K562 (cell line): ENCODE data around the gene C10orf90. TPM values are rescaled to one million over a fixed set of nuclear protein-coding genes. Genes with fewer than 3 reads are reported as not detected.

Experiments used
- ATAC-seq: fragments of 200-7000 bp; cut with Tn5 transposase; 3 replicates; pipeline ENCODE4 v1.9.1; 2020; ENCODE audit warnings: moderate library complexity
- BruUV-seq: library from RNA; stranded (reverse); fragments of 400-500 nt; replicated peaks from 2 replicates; lab custom pipeline; 2021; lab: Mats Ljungman, UMichigan
- CTCF ChIA-PET: fragments of 300-600 bp; formaldehyde crosslinking; extraction: SDS; loops from one replicate; lab custom pipeline; 2021; ENCODE audit warnings: low intra/inter-chr PET ratio; lab: Yijun Ruan, JAX
- POLR2A ChIA-PET: fragments of 300-600, 350-650 bp; sonication (Branson Sonifier 250); formaldehyde crosslinking; extraction: SDS; loops from one replicate; lab custom pipeline; 2021; ENCODE audit warnings: antibody characterized with exemption, inconsistent platforms; lab: Yijun Ruan, JAX
- DNase-seq, 4 experiments: peaks; one replicate each; pipeline versions ENCODE4 v3.0.0 to v3.0.0-alpha.2; 2011 to 2018; ENCODE audit warnings: low spot score in 3 of 4, mixed read lengths in 3 of 4; ENCODE audit errors: extremely low read depth in 1 of 4
- FAIRE-seq: peaks from 2 replicates; lab custom pipeline; 2011; peaks lifted over from hg19 to GRCh38; lab: Jason Lieb, UNC
- H2AFZ ChIP-seq: 2 replicates; pipeline ENCODE4 v1.6.0; 2011; ENCODE audit warnings: low read depth, low read length, control low read depth, inconsistent platforms
- H3K27ac ChIP-seq: fragments of 200-600 bp; 3 replicates; pipeline ENCODE4 v1.8.0; 2011; ENCODE audit warnings: low read depth, mild to moderate bottlenecking, control low read depth, inconsistent platforms, low read length, moderate library complexity, mixed read lengths; ENCODE audit errors: extremely low read depth
- H3K27me3 ChIP-seq, 2 experiments: fragments of 300-600 bp in 1 of 2; 2 replicates in 1 of 2; 3 replicates in 1 of 2; pipeline versions ENCODE4 v1.6.0 to v1.8.0; 2011; ENCODE audit warnings: inconsistent platforms in 2 of 2, low read length in 2 of 2, mild to moderate bottlenecking in 1 of 2, mixed read lengths in 1 of 2, moderate library complexity in 1 of 2; ENCODE audit not compliant: control insufficient read depth in 2 of 2, insufficient read depth in 2 of 2
- H3K36me3 ChIP-seq: fragments of 300-600 bp; 3 replicates; pipeline ENCODE4 v1.8.0; 2011; ENCODE audit warnings: mild to moderate bottlenecking, low read length, inconsistent platforms; ENCODE audit not compliant: control insufficient read depth, insufficient read depth
- H3K4me1 ChIP-seq, 2 experiments: fragments of 200-600 bp in 1 of 2; replicated peaks in 1 of 2; 2 replicates in 1 of 2; 3 replicates in 1 of 2; pipeline versions ENCODE4 v1.5.1 to v1.8.0; 2011; ENCODE audit warnings: inconsistent platforms in 2 of 2, low read length in 2 of 2, mild to moderate bottlenecking in 1 of 2, mixed read lengths in 1 of 2, moderate library complexity in 1 of 2; ENCODE audit not compliant: control insufficient read depth in 2 of 2, insufficient read depth in 2 of 2
- H3K4me2 ChIP-seq: 2 replicates; pipeline ENCODE4 v1.6.1; 2011; ENCODE audit warnings: low read length, control low read depth, inconsistent platforms, mixed read lengths; ENCODE audit not compliant: insufficient read depth
- H3K4me3 ChIP-seq: fragments of 200-600 bp; sonication (generic), shearing (Covaris generic); 2 replicates; pipeline ENCODE4 v1.5.1; 2016; ENCODE audit warnings: control low read depth, inconsistent platforms
- H3K79me2 ChIP-seq: fragments of 200-600 bp; 3 replicates; pipeline ENCODE4 v1.8.0; 2011; ENCODE audit warnings: low read length, inconsistent platforms; ENCODE audit not compliant: control insufficient read depth, insufficient read depth
- H3K9ac ChIP-seq, 2 experiments: 2 replicates each; pipeline versions ENCODE4 v1.6.0 to v1.6.1; 2011; ENCODE audit warnings: low read depth in 2 of 2, low read length in 2 of 2, control low read depth in 1 of 2, inconsistent platforms in 1 of 2, mild to moderate bottlenecking in 1 of 2, mixed read lengths in 1 of 2; ENCODE audit not compliant: insufficient read depth in 1 of 2
- H3K9me1 ChIP-seq: one replicate; pipeline ENCODE4 v1.6.0; 2011; ENCODE audit warnings: inconsistent platforms, mild to moderate bottlenecking, low read length, moderate library complexity; ENCODE audit not compliant: control insufficient read depth, insufficient read depth
- H3K9me3 ChIP-seq: replicated peaks from 2 replicates; pipeline ENCODE4 v1.5.1; 2011; ENCODE audit warnings: low read depth, low read length, inconsistent platforms; ENCODE audit not compliant: control insufficient read depth, insufficient read depth
- H4K20me1 ChIP-seq: replicated peaks from 2 replicates; pipeline ENCODE4 v1.6.1; 2011; ENCODE audit warnings: low read length, inconsistent platforms, mixed read lengths; ENCODE audit not compliant: control insufficient read depth, insufficient read depth
- ATF6 ChIP-seq: sonication (generic); formaldehyde crosslinking; IDR thresholded peaks from 2 replicates; pipeline ENCODE4 v1.4.0; 2020; ENCODE audit warnings: mild to moderate bottlenecking, missing genetic modification reagents
- CBX5 ChIP-seq: IDR thresholded peaks from 2 replicates; pipeline ENCODE4 v1.6.1; 2014; ENCODE audit warnings: low read depth, borderline replicate concordance
- CTCF ChIP-seq, 3 experiments: IDR thresholded peaks in 2 of 3; conservative IDR thresholded peaks in 1 of 3; 2 replicates each; pipeline ENCODE4 v1.5.1; 2011 to 2012; ENCODE audit warnings: low read length in 3 of 3, mild to moderate bottlenecking in 3 of 3, control low read depth in 2 of 3, improper control_type of control experiment in 1 of 3, inconsistent platforms in 1 of 3, low read depth in 1 of 3, mixed read lengths in 1 of 3, moderate library complexity in 1 of 3; ENCODE audit not compliant: insufficient read depth in 2 of 3
- RAD21 ChIP-seq, 2 experiments: fragments of 250-450 bp in 1 of 2; fragments of 450-650 bp in 1 of 2; sonication (Bioruptor Pico) in 1 of 2; formaldehyde crosslinking in 1 of 2; IDR thresholded peaks in 1 of 2; conservative IDR thresholded peaks in 1 of 2; 2 replicates each; pipeline versions ENCODE4 v1.4.0 to v1.8.0; 2020 to 2022; ENCODE audit warnings: mild to moderate bottlenecking in 2 of 2, moderate library complexity in 1 of 2
- SMAD2 ChIP-seq: fragments of 150-350 bp; IDR thresholded peaks from 2 replicates; pipeline ENCODE4 v1.6.1; 2014; ENCODE audit warnings: low read depth, mild to moderate bottlenecking, low read length
- SP2 ChIP-seq: IDR thresholded peaks from 2 replicates; pipeline ENCODE4 v1.6.1; 2011; ENCODE audit warnings: mild to moderate bottlenecking, low read depth, low read length, moderate library complexity; ENCODE audit not compliant: poor library complexity, severe bottlenecking; ENCODE audit errors: extremely low read depth
- SREBF1 ChIP-seq: fragments of 150-350 bp; IDR thresholded peaks from 2 replicates; pipeline ENCODE4 v1.6.1; 2014; ENCODE audit warnings: antibody characterized with exemption, low read depth, low read length, borderline replicate concordance
- TBL1XR1 ChIP-seq, 2 experiments: IDR thresholded peaks; 2 replicates each; pipeline ENCODE4 v1.6.1; 2012; ENCODE audit warnings: improper control_type of control experiment in 2 of 2, low read length in 2 of 2, mild to moderate bottlenecking in 1 of 2
- WGBS: fragments of 100-300 bp; shearing (Covaris generic); methylation state at CpG from one replicate; pipeline ENCODE4 v1.1.6; 2016; ENCODE audit warnings: low coverage, mixed read lengths; ENCODE audit not compliant: insufficient coverage; ENCODE audit errors: missing lambda C conversion rate; 5-methylcytosine and 5-hydroxymethylcytosine counted together
- in situ Hi-C: fragments of 300-500 bp; cut with MboI; formaldehyde crosslinking; loops from 4 replicates; pipeline ENCODE4 v1.15.0; 2018; ENCODE audit warnings: inconsistent platforms, mixed read lengths
- intact Hi-C: fragments of 100-400 bp; cut with micrococcal nuclease; formaldehyde crosslinking; loops from 2 replicates; pipeline ENCODE4 v1.14.2; 2022
- polyA plus RNA-seq, 8 experiments: library from polyadenylated mRNA; depleted of rRNA in 4 of 8; stranded (reverse) in 5 of 8; unstranded in 3 of 8; fragments of >200 nt; fragmentation: Nextera tagmentation in 2 of 8; fragmentation: Illumina TruSeq in 1 of 8; extraction: Ambion mirVana in 2 of 8; extraction: Trizol in 1 of 8; gene quantifications; 2 replicates each; pipeline versions ENCODE4 v1.2.1 to v1.2.3, GENCODE V29; 2011 to 2014; ENCODE audit warnings: inconsistent platforms in 1 of 8, missing spikeins in 1 of 8
- total RNA-seq, 7 experiments: library from RNA; depleted of rRNA in 6 of 7; stranded (reverse); fragments of >200 nt in 6 of 7; fragmentation: Illumina TruSeq in 2 of 7; extraction: Trizol in 2 of 7; gene quantifications; 2 replicates each; pipeline versions ENCODE4 v1.2.1 to v1.2.3, GENCODE V29; 2011 to 2021; ENCODE audit warnings: low replicate concordance in 1 of 7

Gene C10orf90
- total and polyA plus RNA-seq, 9 of the 15 experiments (the other 6 are each of a cell fraction or from before 2014, with no cell fraction given): not detected

GRCh38 chr10:126387041-126387921 is 283.2 kb downstream of the C10orf90 start:
- no peak overlapping the region for H3K4me3 ChIP-seq
- no peaks in the 10 kb centered on the region for H3K36me3 ChIP-seq
- no peaks in the 10 kb centered on the region for H3K9me1 ChIP-seq
- FAIRE-seq: no peak
- no peak overlapping the region for H3K4me2 ChIP-seq
- WGBS: 19% methylated on average over 39 of the region's 50 CpGs
- H3K27me3 ChIP-seq: no peaks in the 10 kb centered on the region
- no peaks in the 10 kb centered on the region for H4K20me1 ChIP-seq
- ChIA-PET CTCF (no interaction called here), POLR2A (no interaction called here)
- in situ Hi-C loops: no loop called here
- peak; percentile 16 to 39 (median 24) for DNase-seq
- H3K27ac ChIP-seq: no peak overlapping the region
- H3K4me1 ChIP-seq: no peaks in the 10 kb centered on the region
- BruUV-seq: no TSS peak
- no peaks in the 10 kb centered on the region for H3K79me2 ChIP-seq
- H2AFZ ChIP-seq: no peak overlapping the region
- peak; percentile 77 for ATAC-seq
- H3K9ac ChIP-seq: no peak overlapping the region
- peak; percentile 27 to 46 for TF ChIP-seq RAD21 (CRISPR knock-in tag; conservative IDR thresholded peaks at IDR 0.05 in 1 of 2, IDR thresholded peaks at IDR 0.05 in 1 of 2)
- no peak for TF ChIP-seq CBX5
- no peak for TF ChIP-seq SREBF1
- TF ChIP-seq ATF6: no peak
- TF ChIP-seq TBL1XR1 (IDR thresholded peaks at IDR 0.05; ENCODE audit: low read length in 2 of 2): no peak
- no peak for TF ChIP-seq SMAD2
- TF ChIP-seq CTCF (IDR thresholded peaks at IDR 0.05 in 2 of 3, conservative IDR thresholded peaks at IDR 0.05 in 1 of 3; ENCODE audit: insufficient read depth in 2 of 3, low read depth in 1 of 3, low read length in 3 of 3): peak; percentile 43 to 59 (median 54)
- TF ChIP-seq SP2: no peak
- TF ChIP-seq, all 486 proteins: peak for 2
- intact Hi-C loops: loop anchor here (2.0 to 10.0 kb wide), 3 partner anchors 226 to 522 kb away; no protein-coding TSS in a partner anchor
- H3K9me3 ChIP-seq: no peaks in the 10 kb centered on the region
